ENCODE measurements around the gene TRIM65. TPM values are rescaled to one million over a fixed set of nuclear protein-coding genes. Genes with fewer than 3 reads are reported as not detected.

TRIM65 gene
- total and polyA plus RNA-seq, 2 of the 13 experiments (the other 11 are each of a cell fraction or from before 2014, with no cell fraction given), result 10.3 to 22.4 TPM

DNA sequence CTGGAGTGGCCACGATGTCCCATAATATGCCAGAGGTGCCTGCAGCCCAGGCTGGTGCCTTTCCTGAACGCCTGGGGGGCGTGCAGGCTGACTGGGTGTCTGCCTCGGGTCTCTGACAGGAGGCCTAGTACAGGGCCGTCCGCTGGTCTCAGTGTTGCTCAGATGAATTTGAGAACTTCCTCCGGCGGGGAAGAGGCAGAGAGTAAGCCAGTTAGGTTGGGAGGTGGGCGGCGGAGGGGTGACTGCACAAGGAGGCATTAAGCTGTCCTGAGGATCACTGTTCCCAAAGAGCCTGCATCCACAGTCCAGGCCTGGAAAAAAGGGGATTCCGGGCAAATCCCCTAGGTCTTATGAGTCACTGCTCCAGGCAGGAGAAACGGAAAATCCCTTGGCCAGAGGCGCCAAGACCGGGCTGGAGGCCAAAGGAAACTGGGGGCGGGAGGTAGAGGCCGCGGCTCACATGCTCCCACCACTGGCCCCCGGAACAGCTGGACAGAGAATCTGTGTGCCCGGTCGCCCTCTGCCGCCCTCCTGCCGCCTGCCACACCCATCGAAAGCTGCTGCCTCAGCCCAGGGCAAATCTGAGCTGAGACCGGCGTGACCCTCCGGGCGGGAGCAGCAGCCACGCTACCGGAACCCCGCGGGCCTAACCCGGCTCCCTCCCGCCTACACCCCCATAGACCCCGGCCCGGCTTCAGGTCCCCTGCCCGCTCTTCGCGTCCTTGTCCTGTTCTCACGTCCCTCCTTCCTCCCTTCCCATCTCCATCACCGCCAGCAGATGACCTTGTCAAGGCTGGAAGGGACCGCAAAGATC is 19.6 kb downstream of the TRIM65 start (continued):
- 0 out of 2 replicates have a peak, but pooled peaks have one; percentile 38 for TF ChIP-seq TOPORS (CRISPR knock-in tag; IDR thresholded peaks at IDR 0.05)
- TF ChIP-seq, protein P1, sequence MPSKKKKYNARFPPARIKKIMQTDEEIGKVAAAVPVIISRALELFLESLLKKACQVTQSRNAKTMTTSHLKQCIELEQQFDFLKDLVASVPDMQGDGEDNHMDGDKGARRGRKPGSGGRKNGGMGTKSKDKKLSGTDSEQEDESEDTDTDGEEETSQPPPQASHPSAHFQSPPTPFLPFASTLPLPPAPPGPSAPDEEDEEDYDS (CRISPR knock-in tag; IDR thresholded peaks at IDR 0.05), result 0 out of 2 replicates have a peak, but pooled peaks have one; percentile 3
- TF ChIP-seq YY1 (IDR thresholded peaks at IDR 0.05; ENCODE audit: insufficient read depth, insufficient replicate concordance, low read depth, low read length), result peak; percentile 37
- TF ChIP-seq HNRNPUL1 (IDR thresholded peaks at IDR 0.05; ENCODE audit: low read depth, low read length), result no peak
- no peak for TF ChIP-seq ZNF143 (CRISPR knock-in tag; IDR thresholded peaks at IDR 0.05)
- no peak; the same call in none of the 2 replicates for TF ChIP-seq BORCS8-MEF2B (CRISPR knock-in tag; IDR thresholded peaks at IDR 0.05)
- TF ChIP-seq AGO1 (IDR thresholded peaks at IDR 0.05; ENCODE audit: low read depth, low read length, poor library complexity, severe bottlenecking), result peak; percentile 96
- TF ChIP-seq, protein P2, sequence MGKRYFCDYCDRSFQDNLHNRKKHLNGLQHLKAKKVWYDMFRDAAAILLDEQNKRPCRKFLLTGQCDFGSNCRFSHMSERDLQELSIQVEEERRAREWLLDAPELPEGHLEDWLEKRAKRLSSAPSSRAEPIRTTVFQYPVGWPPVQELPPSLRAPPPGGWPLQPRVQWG (CRISPR knock-in tag; IDR thresholded peaks at IDR 0.05; ENCODE audit: borderline replicate concordance, low read depth), result peak; percentile 86; the same call in 1 of the 2 replicates
- TF ChIP-seq, protein P3, sequence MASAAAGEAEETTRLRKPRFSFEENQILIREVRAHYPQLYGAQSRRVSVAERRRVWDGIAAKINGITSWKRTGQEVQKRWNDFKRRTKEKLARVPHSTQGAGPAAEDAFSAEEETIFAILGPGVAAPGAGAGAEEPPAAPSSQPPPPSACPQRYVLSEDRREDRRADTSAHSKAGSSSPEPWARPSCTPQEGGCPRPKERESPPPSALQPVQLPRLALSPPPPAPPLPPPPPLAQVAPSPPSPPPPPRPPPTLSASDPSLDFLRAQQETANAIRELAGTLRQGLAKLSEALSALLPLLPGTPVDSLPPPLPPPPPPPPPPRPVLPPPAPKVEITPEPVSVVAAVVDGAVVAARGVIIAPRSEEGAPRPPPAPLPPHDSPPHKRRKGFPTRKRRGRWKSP (CRISPR knock-in tag; IDR thresholded peaks at IDR 0.05), result peak; percentile 12; the same call in 1 of the 2 replicates
- TF ChIP-seq, protein P4, sequence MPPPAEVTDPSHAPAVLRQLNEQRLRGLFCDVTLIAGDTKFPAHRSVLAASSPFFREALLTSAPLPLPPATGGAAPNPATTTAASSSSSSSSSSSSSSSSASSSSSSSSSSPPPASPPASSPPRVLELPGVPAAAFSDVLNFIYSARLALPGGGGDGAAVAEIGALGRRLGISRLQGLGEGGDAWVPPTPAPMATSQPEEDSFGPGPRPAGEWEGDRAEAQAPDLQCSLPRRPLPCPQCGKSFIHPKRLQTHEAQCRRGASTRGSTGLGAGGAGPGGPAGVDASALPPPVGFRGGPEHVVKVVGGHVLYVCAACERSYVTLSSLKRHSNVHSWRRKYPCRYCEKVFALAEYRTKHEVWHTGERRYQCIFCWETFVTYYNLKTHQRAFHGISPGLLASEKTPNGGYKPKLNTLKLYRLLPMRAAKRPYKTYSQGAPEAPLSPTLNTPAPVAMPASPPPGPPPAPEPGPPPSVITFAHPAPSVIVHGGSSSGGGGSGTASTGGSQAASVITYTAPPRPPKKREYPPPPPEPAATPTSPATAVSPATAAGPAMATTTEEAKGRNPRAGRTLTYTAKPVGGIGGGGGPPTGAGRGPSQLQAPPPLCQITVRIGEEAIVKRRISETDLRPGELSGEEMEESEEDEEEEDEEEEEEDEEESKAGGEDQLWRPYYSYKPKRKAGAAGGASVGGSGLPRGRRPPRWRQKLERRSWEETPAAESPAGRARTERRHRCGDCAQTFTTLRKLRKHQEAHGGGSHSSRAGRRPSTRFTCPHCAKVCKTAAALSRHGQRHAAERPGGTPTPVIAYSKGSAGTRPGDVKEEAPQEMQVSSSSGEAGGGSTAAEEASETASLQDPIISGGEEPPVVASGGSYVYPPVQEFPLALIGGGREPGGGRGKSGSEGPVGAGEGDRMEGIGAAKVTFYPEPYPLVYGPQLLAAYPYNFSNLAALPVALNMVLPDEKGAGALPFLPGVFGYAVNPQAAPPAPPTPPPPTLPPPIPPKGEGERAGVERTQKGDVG (CRISPR knock-in tag; IDR thresholded peaks at IDR 0.05; ENCODE audit: borderline replicate concordance), result peak; percentile 11; the same call in 1 of the 2 replicates
- TF ChIP-seq, protein P5, sequence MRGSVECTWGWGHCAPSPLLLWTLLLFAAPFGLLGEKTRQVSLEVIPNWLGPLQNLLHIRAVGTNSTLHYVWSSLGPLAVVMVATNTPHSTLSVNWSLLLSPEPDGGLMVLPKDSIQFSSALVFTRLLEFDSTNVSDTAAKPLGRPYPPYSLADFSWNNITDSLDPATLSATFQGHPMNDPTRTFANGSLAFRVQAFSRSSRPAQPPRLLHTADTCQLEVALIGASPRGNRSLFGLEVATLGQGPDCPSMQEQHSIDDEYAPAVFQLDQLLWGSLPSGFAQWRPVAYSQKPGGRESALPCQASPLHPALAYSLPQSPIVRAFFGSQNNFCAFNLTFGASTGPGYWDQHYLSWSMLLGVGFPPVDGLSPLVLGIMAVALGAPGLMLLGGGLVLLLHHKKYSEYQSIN (CRISPR knock-in tag; IDR thresholded peaks at IDR 0.05; ENCODE audit: borderline replicate concordance), result 0 out of 2 replicates have a peak, but pooled peaks have one; percentile 56

Data from HepG2 (cell line).